GM18502 (cell line): ENCODE measurements around the gene TFDP2.
"Not testable (repeated sequence)": the region's sequence is repeated elsewhere in the genome, so short reads cannot be mapped to it uniquely, and the experiment has no call there.

Source experiments
- ATAC-seq: cut with Tn5 transposase; IDR thresholded peaks from one replicate; pipeline ENCODE4 v1.9.1; 2021; ENCODE audit warnings: mild to moderate bottlenecking; ENCODE audit not compliant: unreplicated experiment, poor library complexity

Gene TFDP2

GRCh38 chr3:142129516-142130171 is 19.7 kb downstream of the TFDP2 start:
- ATAC-seq = no peak

- ATAC-seq = no peak
These were observed 21.2 kb downstream of the TFDP2 start for GRCh38 chr3:142127941-142128658.

- ATAC-seq = no peak
These were observed 25.1 kb downstream of the TFDP2 start for GRCh38 chr3:142124243-142124642.

- ATAC-seq = no peak
These were observed 28.6 kb downstream of the TFDP2 start for GRCh38 chr3:142120707-142121106.

- ATAC-seq = no peak
These were observed 30.4 kb downstream of the TFDP2 start for GRCh38 chr3:142118911-142119310.

- no peak for ATAC-seq
These were observed 32.1 kb downstream of the TFDP2 start for GRCh38 chr3:142117056-142117851.

GRCh38 chr3:142115867-142116668 is 33.3 kb downstream of the TFDP2 start:
- no peak for ATAC-seq

- no peak for ATAC-seq
These were observed 36.7 kb downstream of the TFDP2 start for GRCh38 chr3:142112601-142113000.

GRCh38 chr3:142106548-142106947 is 42.8 kb downstream of the TFDP2 start:
- ATAC-seq = no peak

GRCh38 chr3:142105991-142106390 is 43.4 kb downstream of the TFDP2 start:
- no peak for ATAC-seq

GRCh38 chr3:142104763-142105162 is 44.6 kb downstream of the TFDP2 start:
- ATAC-seq = no peak

GRCh38 chr3:142098964-142099363 is 50.4 kb downstream of the TFDP2 start:
- no peak for ATAC-seq

GRCh38 chr3:142097099-142097843 is 52.1 kb downstream of the TFDP2 start:
- no peak for ATAC-seq

- ATAC-seq = no peak
These were observed 53.5 kb downstream of the TFDP2 start for GRCh38 chr3:142095841-142096240.

- ATAC-seq = not testable (repeated sequence)
These were observed 60.4 kb downstream of the TFDP2 start for GRCh38 chr3:142088925-142089324.

- no peak for ATAC-seq
These were observed 60.8 kb downstream of the TFDP2 start for GRCh38 chr3:142088522-142088921.

GRCh38 chr3:142087676-142088075 is 61.7 kb downstream of the TFDP2 start:
- no peak for ATAC-seq

- no peak for ATAC-seq
These were observed 62.7 kb downstream of the TFDP2 start for GRCh38 chr3:142086581-142087090.

GRCh38 chr3:142081178-142081577 is 68.2 kb downstream of the TFDP2 start:
- ATAC-seq = no peak
